Activated CD8-positive, alpha-beta T cell treated with anti-CD3 and anti-CD28 coated beads for 36 hours (primary cell): ENCODE measurements around the gene COG7. TPM values are rescaled to one million over a fixed set of nuclear protein-coding genes. Genes with fewer than 3 reads are reported as not detected.
"Not testable (repeated sequence)": the region's sequence is repeated elsewhere in the genome, so short reads cannot be mapped to it uniquely, and the experiment has no call there.

Experiments used
- ATAC-seq: fragments of 200-7000 bp; cut with Tn5 transposase; one replicate; pipeline ENCODE4 v1.10.0; 2021; ENCODE audit warnings: mild to moderate bottlenecking, moderate library complexity
- CTCF ChIA-PET: fragments of 350-600 bp; sonication (Branson Sonifier 250); formaldehyde crosslinking; loops from one replicate; lab custom pipeline; 2021; ENCODE audit warnings: antibody characterized with exemption; lab: Charles Lee
- POLR2A ChIA-PET: fragments of 350-600 bp; sonication (Branson Sonifier 250); formaldehyde crosslinking; loops from one replicate; lab custom pipeline; 2021; ENCODE audit warnings: antibody characterized with exemption; lab: Charles Lee
- DNase-seq: peaks from one replicate; pipeline ENCODE4 v3.0.0-alpha.2; 2020
- H3K27ac Mint-ChIP-seq: one replicate; pipeline ENCODE4 v1.8.0; 2021; ENCODE audit warnings: mild to moderate bottlenecking, mixed read lengths
- H3K27me3 Mint-ChIP-seq: one replicate; pipeline ENCODE4 v1.8.0; 2021; ENCODE audit warnings: mixed read lengths
- H3K36me3 Mint-ChIP-seq: one replicate; pipeline ENCODE4 v1.8.0; 2021; ENCODE audit warnings: low read depth, mixed read lengths
- H3K4me1 Mint-ChIP-seq: one replicate; pipeline ENCODE4 v1.8.0; 2021; ENCODE audit warnings: low read depth, mixed read lengths
- H3K4me3 Mint-ChIP-seq: one replicate; pipeline ENCODE4 v1.8.0; 2021; ENCODE audit warnings: mild to moderate bottlenecking, moderate library complexity, mixed read lengths
- H3K9me3 Mint-ChIP-seq: one replicate; pipeline ENCODE4 v1.8.0; 2021; ENCODE audit warnings: mixed read lengths
- CTCF ChIP-seq: fragments of 200-600 bp; IDR thresholded peaks from one replicate; pipeline ENCODE4 v1.8.0; 2022; ENCODE audit warnings: antibody characterized with exemption, mild to moderate bottlenecking
- intact Hi-C: fragments of 100-400 bp; cut with micrococcal nuclease; formaldehyde crosslinking; loops from one replicate; pipeline ENCODE4 v1.10.0; 2022
- total RNA-seq, 2 experiments: library from RNA; stranded (reverse); gene quantifications; one replicate each; pipeline ENCODE4 v1.2.3, GENCODE V29; 2021

The COG7 gene
- total RNA-seq, 2 experiments from 2014 or later: 16.4 to 16.7 TPM

GRCh38 chr16:23406024-23406423, 47.0 kb downstream of the COG7 start:
- no peaks in the 10 kb centered on the region for H3K4me1 Mint-ChIP-seq
- ChIA-PET POLR2A (no interaction called here), CTCF (interaction anchor here (1.2 kb wide), 1 partner anchor 30 kb away, joined by 5 read pairs; no protein-coding TSS in a partner anchor)
- no peaks in the 10 kb centered on the region for H3K27me3 Mint-ChIP-seq
- H3K9me3 Mint-ChIP-seq: no peaks in the 10 kb centered on the region
- H3K4me3 Mint-ChIP-seq: no peak overlapping the region
- intact Hi-C loops: no loop called here
- DNase-seq: no peak
- peaks cover 18% of the 10 kb centered on the region for H3K36me3 Mint-ChIP-seq
- TF ChIP-seq CTCF: no peak
- no peak for ATAC-seq
- no peak overlapping the region for H3K27ac Mint-ChIP-seq

- intact Hi-C loops: no loop called here
- POLR2A ChIA-PET: interaction anchor here (0.8 kb wide), 1 partner anchor 670 kb away, joined by 3 read pairs; no protein-coding TSS in a partner anchor
- H3K27me3 Mint-ChIP-seq: no peaks in the 10 kb centered on the region
- ATAC-seq: no peak
- TF ChIP-seq CTCF: no peak
- H3K4me3 Mint-ChIP-seq: no peak overlapping the region
- CTCF ChIA-PET: interaction anchor here (0.9 to 1.1 kb wide), 2 partner anchors 30 to 73 kb away, joined by 3 read pairs; no protein-coding TSS in a partner anchor
- H3K27ac Mint-ChIP-seq: no peak overlapping the region
- no peak for DNase-seq
- no peaks in the 10 kb centered on the region for H3K4me1 Mint-ChIP-seq
- H3K36me3 Mint-ChIP-seq: peaks cover 22% of the 10 kb centered on the region
- H3K9me3 Mint-ChIP-seq: no peaks in the 10 kb centered on the region
Measured at GRCh38 chr16:23403547-23403946, 49.4 kb downstream of the COG7 start.

GRCh38 chr16:23402100-23402499, 50.9 kb downstream of the COG7 start:
- no peaks in the 10 kb centered on the region for H3K9me3 Mint-ChIP-seq
- ChIA-PET POLR2A (no interaction called here), CTCF (no interaction called here)
- no peak for ATAC-seq
- TF ChIP-seq CTCF: no peak
- intact Hi-C loops: no loop called here
- H3K27me3 Mint-ChIP-seq: no peaks in the 10 kb centered on the region
- peaks cover 20% of the 10 kb centered on the region for H3K36me3 Mint-ChIP-seq
- no peaks in the 10 kb centered on the region for H3K4me1 Mint-ChIP-seq
- H3K4me3 Mint-ChIP-seq: no peak overlapping the region
- no peak overlapping the region for H3K27ac Mint-ChIP-seq
- no peak for DNase-seq

DNA sequence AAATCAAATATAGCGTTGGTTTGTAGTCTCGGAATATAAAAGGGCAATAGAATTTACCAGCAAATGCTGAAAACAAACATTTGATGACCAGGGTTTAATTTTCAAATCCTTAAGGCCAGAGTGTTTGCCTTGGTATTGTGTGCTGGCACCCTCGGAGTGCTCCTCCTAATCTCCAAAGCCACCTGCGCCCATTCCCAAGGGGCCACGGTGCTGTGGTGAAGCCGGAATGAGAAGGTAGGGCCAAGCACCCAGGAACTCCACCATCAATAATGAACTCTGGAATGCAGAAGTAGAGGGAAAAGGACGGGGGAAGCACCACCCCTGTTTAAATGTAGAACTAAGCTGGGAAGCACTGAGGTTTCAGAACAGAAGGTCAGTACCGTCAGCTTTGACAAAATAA, 51.9 kb downstream of the COG7 start:
- POLR2A ChIA-PET: no interaction called here
- peaks cover 19% of the 10 kb centered on the region for H3K36me3 Mint-ChIP-seq
- H3K4me1 Mint-ChIP-seq: no peaks in the 10 kb centered on the region
- no peaks in the 10 kb centered on the region for H3K27me3 Mint-ChIP-seq
- H3K4me3 Mint-ChIP-seq: no peak overlapping the region
- ATAC-seq: no peak
- CTCF ChIA-PET: no interaction called here
- intact Hi-C loops: no loop called here
- no peak for DNase-seq
- H3K27ac Mint-ChIP-seq: no peak overlapping the region
- TF ChIP-seq CTCF: no peak
- H3K9me3 Mint-ChIP-seq: no peaks in the 10 kb centered on the region

- H3K27me3 Mint-ChIP-seq, H3K9me3 Mint-ChIP-seq, H3K27ac Mint-ChIP-seq, DNase-seq, intact Hi-C loops, H3K4me3 Mint-ChIP-seq, CTCF ChIA-PET, POLR2A ChIA-PET, H3K4me1 Mint-ChIP-seq, ATAC-seq: not testable (repeated sequence)
- peaks cover 20% of the 10 kb centered on the region for H3K36me3 Mint-ChIP-seq
Measured at GRCh38 chr16:23400447-23400846, 52.5 kb downstream of the COG7 start.
